Measurements from ENCODE around the gene TIAL1.
"Not testable (repeated sequence)": the region's sequence is repeated elsewhere in the genome, so short reads cannot be mapped to it uniquely, and the experiment has no call there.

TIAL1 gene

DNA sequence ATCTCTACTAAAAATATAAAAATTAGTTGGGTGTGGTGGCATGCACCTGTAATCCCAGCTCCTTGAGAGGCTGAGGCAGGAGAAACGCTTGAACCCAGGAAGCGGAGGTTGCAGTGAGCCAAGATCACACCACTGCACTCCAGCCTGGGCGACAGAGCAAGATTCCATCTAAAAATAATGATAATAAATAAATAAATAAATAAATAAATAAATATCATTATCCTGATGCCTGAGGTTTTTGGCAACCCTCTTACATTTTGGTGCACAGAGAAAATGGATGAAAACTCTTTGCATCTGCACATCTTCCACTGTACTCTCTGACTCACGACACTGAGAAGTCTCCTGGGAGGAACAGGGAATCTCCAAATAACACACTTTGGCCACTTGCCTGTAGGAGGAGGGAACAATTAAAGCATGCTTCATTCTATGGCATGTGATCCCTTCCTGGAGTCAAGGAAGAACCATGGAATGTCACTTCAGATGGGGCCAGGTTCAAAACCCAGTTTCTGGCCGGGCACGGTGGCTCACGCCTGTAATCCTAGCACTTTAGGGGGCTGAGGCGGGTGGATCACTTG, 68.0 kb downstream of the TIAL1 start:
- not testable (repeated sequence) for DNase-seq (ENCODE audit: low read depth)

DNA sequence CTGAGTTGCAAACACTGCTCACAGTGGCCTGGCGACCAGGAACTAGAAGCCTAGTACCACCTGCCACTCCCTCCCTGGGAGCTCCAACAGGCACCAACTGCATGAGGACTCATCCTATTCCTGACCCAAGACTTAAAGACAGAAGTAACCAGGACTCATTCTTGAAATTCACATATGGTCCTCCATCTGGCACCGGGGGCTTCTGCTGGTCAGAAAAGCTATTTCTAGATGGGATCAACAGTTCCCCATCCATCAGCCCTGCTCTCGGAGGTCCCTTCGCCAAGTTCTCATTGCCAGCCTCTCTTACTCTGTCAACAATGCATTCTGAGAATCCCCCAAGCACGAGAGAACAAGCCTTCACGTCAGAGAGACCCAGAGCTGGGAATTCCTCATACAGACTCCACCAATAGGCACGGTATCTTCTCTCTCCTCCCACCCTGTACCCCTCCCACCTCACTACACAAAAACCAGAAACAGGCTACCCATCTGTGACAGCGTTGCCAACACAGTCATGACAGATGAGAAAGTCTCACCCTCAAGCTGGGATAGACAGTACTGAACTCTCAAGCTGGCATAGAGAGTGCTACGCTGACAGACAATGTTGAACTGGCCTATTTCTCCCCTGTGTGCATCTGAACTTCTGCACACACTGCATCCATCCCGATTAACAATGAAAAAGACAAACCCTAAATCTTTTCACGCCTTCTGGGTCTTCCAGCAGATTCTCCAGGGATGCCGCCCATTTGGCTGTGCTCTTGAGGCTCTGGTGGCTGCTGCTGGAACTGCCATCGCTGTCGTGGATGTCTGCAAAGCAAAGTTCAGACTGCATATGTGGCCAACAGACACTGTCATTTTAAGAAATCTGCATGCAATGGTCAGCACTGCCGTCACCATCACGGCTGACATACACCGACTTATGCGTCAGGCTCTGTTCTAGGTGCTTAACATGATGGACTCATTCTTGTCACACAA, 69.9 kb downstream of the TIAL1 start:
- DNase-seq (ENCODE audit: low read depth): no peak

DNA sequence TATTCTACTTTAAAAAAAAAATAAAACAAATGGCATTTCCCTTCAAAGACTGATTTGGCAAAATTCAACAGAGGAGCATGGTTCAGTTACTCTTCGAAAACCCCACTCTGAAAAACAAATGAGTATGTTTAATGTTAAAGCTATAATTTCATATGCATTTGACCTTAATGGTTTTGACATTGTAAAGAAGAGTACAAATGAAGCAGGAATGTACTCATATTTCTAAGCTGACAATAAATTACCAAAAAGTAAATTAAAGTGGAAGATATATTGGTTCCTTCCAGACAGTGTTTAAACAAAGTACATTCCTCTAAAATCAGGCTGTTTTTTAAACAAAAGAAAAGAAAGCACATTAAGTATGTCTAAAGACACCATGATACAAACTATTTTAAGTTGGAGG, 70.6 kb downstream of the TIAL1 start:
- no peak for DNase-seq (ENCODE audit: low read depth)

DNA sequence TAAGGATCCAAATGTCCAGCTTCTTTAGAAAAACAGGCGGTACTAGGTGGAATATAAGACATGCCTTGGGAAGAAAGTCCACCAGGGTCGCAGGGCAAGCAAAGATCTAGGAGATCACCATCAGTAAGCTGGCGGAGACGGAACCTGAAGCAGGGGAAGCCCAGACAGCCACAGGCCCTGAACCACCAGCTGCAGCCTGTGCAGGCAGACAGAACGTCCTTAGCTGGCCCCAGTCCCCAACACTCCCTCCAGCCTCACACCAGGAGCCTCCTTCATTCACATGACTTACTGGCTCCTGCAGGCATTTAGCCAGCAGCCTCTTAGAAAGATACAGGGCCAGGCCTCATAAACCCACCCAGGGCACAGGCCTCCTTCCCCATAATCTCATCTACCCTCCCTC, 71.6 kb downstream of the TIAL1 start:
- no peak for DNase-seq (ENCODE audit: low read depth)

GRCh38 chr10:119524720-119525070, 72.1 kb downstream of the TIAL1 start:
- no peak for DNase-seq (ENCODE audit: low read depth)

GRCh38 chr10:119523895-119524719, 72.7 kb downstream of the TIAL1 start:
- no peak for DNase-seq (ENCODE audit: low read depth)

Data from stimulated activated CD8-positive, alpha-beta memory T cell treated with anti-CD3 and anti-CD28 coated beads, Interleukin-4, amount 100 ng/mL, for 24 hours (primary cell).